NCI-H82 treated with DMSO at 0.1 percent for 48 hours (cell line): ENCODE data around the gene ACTC1.

Experiments used
- DNase-seq: peaks from one replicate; lab custom pipeline; 2025; ENCODE audit not compliant: unreplicated experiment; lab: John Stamatoyannopoulos, UW

ACTC1 gene

DNA sequence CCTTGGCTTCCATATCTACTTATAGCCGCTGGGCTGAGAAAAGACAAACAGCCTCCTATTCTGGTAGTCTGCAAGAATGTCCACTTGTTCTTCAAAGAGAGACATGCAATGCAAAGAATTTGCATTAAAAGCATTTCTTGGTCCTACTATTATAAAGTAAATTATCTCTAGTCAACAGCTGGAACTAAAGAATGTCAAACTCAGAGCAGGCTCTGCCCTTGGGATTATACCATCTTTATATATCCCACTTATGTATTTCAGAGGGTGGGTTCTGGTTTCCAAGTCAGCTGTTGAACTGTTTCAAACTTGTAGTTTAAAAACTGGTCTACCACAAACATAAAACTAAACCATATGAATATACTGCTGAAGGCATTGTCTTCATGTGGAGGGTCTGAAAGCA lies 7.0 kb upstream of the ACTC1 start:
- DNase-seq = no peak

GRCh38 chr15:34799149-34800101 lies 4.1 kb upstream of the ACTC1 start:
- DNase-seq = peak; percentile 98

GRCh38 chr15:34796847-34797435 lies 1.6 kb upstream of the ACTC1 start:
- no peak for DNase-seq

DNA sequence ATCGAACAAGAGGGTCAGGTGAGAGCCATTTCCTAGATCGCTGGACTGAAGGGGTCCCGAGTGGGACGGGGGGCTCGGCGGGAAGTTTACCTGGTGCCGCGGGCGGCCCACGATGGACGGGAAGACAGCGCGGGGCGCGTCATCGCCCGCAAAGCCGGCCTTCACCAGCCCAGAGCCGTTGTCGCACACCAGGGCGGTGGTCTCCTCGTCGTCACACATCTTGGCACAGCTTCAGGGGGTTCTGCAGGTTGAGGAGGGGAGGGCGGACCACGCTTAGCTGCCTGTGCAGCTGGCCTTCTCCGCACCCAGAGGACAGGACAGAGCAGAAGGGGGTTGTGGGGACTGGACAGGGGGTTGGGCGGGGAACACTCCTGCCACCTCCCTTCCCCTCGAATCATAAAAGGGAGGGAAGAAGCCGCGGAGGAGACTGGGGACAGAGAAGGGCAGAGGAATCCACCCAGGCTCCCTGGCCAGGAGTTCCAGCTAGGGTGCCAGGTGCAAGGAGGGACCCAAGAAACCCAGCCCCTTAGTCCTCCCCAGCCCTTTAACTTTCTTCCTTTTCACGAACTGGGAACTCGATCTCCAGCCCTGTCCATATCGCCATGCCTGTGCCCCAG lies 651 bp downstream of the ACTC1 start:
- no peak for DNase-seq

- no peak for DNase-seq
These were observed 1.4 kb downstream of the ACTC1 start for GRCh38 chr15:34793901-34794300.

DNA sequence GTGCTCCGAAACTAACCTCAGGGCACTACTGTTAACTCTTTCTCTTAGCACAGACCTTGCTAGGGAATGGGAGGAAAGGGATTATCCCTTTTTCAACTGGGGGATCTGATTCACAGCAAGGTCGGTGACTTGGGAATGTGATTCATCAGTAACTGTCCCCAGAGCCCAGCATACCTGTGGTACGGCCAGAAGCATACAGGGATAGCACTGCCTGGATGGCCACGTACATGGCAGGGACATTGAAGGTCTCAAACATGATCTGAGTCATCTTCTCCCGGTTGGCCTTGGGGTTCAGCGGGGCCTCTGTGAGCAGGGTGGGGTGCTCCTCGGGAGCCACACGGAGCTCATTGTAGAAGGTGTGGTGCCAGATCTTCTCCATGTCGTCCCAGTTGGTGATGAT lies 2.3 kb downstream of the ACTC1 start:
- DNase-seq = no peak

DNA sequence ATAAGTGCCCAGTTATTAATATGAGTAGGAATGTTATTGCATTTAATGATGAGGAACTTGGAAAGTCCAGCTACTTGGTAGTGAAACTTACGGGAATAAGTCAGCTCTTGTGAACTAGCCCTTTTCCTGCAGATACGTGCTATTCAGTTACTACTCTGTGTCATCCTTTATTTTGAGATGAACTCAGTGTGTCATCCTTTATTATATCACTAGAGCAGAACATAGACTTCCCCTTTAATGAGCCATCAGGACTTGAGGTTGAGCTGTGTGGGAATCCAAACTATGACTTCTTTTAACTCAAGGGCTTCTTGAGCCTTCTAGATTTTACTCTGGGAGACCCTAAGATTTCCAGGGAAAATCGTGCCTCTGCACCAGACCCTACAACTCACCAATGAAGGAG lies 3.6 kb downstream of the ACTC1 start:
- DNase-seq = no peak

DNA sequence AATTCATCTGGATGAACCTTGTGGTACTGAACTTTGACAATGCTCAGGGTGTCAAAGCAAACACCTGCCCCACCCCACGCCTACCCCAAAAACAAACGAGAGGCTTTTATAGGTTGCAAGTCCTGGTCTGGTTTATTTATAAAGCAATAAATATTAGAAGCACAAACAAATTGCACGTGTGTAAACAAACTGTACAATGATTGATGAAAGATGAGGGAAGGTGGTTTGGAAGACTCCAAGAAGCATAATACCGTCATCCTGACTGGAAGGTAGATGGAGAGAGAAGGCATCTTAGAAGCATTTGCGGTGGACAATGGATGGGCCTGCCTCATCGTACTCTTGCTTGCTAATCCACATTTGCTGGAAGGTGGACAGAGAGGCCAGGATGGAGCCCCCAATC lies 5.2 kb downstream of the ACTC1 start:
- no peak for DNase-seq

DNA sequence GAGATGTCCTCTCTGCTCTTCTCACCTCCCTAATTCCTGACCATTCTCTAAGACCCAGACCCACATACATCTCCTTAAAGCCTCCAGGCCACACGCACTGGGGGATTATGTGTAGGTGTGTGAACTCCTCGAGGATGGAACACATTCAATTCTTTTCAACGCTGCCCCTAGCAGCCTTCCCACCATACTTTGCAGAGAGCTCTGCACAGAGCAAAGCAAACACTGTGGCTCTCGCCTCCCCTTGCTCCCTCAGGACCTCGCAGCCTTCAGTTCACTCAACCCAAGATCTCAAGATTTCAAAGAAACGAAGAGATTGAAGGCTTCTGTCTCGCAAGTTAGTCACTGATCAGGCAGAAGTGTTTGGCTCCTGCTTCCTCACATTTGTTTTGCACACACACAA lies 6.0 kb downstream of the ACTC1 start:
- DNase-seq = no peak

DNA sequence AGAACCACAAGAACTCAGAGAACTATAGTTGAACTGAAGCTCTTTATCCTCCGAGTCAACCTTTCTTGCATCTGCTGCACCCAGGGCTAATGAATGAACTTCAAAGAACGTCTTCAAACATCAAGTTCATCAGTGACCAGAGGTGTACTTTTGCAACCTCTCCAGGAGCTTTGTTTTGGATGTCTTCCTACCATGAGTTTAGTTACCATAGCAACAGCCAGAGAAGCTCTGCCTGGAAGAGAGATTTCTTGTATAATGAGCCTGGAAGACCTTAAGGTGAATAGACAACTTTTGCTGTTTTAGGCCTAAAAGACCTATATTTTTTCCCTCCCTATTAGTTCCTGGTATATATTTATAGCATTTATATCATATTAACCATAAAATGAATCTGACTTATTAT lies 9.1 kb downstream of the ACTC1 start:
- no peak for DNase-seq

DNA sequence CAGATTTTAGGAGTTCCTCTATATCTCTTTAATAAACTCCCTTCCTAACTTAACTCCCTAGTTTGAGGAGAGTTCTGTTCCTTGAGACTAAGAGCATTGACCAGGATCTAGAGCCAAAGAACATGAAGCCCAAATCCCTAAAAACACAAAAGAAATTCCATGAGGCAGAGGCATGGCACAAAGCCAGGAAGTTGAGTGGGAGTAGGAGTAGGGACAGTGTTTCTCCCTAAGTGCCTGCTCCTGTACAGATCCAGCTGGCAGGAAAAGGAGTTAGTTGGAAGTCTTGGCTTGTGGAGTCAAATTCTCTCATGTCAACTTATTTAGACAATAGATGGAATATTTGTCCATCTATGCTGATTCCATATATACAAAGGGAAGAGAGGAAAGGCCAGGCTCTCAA lies 11.4 kb downstream of the ACTC1 start:
- no peak for DNase-seq

DNA sequence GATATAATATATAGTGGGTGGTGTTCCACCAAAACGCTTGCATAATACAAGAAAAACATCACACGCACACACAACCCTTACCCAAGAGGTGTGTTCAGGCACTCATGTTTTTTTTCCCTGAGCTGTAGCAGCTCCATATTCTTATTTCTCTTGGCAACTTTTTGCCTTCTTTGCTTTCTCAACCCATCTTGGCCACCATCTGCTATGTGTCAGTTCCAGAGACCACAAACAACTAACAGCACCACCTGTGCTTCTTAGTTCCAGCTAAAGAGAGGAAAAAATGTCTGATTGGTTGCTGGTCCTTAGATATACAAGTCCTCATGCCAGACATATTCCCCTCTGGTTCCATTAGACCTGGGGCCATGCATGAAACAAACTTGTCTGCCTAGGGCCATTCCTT lies 11.9 kb downstream of the ACTC1 start:
- no peak for DNase-seq

- no peak for DNase-seq
These were observed 12.4 kb downstream of the ACTC1 start for GRCh38 chr15:34782901-34783300.

- no peak for DNase-seq
These were observed 14.6 kb downstream of the ACTC1 start for GRCh38 chr15:34780725-34781124.

- DNase-seq = no peak
These were observed 18.7 kb downstream of the ACTC1 start for GRCh38 chr15:34776606-34777105.

GRCh38 chr15:34773917-34774316 lies 21.4 kb downstream of the ACTC1 start:
- no peak for DNase-seq

DNA sequence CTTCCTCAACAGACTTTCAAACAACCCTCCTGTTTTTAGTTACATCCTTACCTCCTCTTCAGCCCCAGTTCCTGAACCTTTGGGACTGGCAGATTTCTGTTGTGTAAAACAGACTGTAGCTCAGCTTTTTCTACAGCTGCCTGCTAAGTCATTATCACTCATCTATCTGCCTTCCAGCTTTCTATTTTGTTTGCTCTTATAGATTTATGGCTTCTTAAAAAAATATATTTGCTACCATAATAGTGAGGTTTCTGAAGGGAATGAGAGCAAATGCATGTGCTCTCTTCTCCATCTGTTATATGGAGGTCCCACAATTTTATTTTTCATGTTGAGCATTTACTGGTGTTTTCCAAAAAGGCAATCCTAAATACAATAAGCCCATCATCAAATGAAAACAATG lies 22.3 kb downstream of the ACTC1 start:
- DNase-seq = no peak

GRCh38 chr15:34772312-34772711 lies 23.0 kb downstream of the ACTC1 start:
- no peak for DNase-seq

DNA sequence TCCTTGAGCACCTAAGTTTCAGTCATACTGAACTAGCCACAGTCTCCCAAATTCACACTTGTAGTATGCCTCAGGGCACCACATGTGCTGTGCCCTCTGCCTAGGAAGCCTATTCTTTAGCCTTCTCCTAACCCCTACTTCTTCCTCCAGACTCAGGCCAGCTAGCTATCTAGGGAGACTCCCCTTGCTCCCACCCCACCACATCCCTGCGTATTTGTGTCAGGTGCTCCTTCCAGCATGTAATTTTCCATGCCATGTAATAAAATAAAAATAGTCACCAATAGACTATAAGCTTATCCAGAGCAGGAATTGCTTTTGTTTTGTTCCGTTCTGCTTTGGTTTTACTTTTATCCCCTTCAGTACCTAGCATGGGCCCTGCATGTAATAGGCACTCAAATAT lies 25.6 kb downstream of the ACTC1 start:
- no peak for DNase-seq

GRCh38 chr15:34768530-34768929 lies 26.8 kb downstream of the ACTC1 start:
- no peak for DNase-seq

GRCh38 chr15:34765741-34766140 lies 29.6 kb downstream of the ACTC1 start:
- no peak for DNase-seq

GRCh38 chr15:34760909-34761308 lies 34.4 kb downstream of the ACTC1 start:
- peak; percentile 61 for DNase-seq
